ENCODE data around the gene PLA2G4C. TPM values are rescaled to one million over a fixed set of nuclear protein-coding genes. Genes with fewer than 3 reads are reported as not detected.

Gene PLA2G4C
- total and polyA plus RNA-seq, 9 donors, result 2.9 to 32.0 (median 4.9) TPM

DNA sequence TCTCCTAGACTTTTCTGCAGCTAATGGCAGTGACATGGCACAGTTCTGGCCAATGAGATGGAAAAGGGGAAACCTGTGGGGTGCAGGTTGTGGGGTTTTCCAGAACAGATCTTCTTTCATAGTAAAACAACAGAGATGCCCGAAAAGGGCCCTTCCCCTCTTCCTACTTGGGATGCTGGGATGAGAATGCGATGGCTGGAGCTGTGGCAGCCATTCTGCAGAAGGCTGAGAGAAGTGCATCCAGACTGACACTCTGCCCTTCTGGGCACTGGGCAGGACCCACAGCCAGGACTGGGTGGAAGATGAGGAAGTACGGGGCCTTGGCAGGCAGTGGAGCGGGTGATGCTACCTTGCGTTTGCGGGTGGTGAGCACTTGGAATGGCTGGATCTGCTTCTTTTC is 16.9 kb upstream of the PLA2G4C start:
- WGBS, 3 donors, result 96 to 100% (median 97%) methylated on average over 6 of the region's 6 CpGs
- no peaks in the 10 kb centered on the region for H3K27me3 ChIP-seq
- H3K27ac ChIP-seq, result no peak overlapping the region
- no peak overlapping the region for H3K4me3 ChIP-seq
- DNase-seq, result no peak
- H3K36me3 ChIP-seq, result no peaks in the 10 kb centered on the region
- no peaks in the 10 kb centered on the region for H3K9me3 ChIP-seq
- H3K4me1 ChIP-seq (ENCODE audit: insufficient read depth), result no peaks in the 10 kb centered on the region
- intact Hi-C loops (cut with DNase I), result no loop called here
- no peak for TF ChIP-seq POLR2A (IDR thresholded peaks at IDR 0.05)
- no peak for TF ChIP-seq EP300 (IDR thresholded peaks at IDR 0.05)
- TF ChIP-seq, protein P1, sequence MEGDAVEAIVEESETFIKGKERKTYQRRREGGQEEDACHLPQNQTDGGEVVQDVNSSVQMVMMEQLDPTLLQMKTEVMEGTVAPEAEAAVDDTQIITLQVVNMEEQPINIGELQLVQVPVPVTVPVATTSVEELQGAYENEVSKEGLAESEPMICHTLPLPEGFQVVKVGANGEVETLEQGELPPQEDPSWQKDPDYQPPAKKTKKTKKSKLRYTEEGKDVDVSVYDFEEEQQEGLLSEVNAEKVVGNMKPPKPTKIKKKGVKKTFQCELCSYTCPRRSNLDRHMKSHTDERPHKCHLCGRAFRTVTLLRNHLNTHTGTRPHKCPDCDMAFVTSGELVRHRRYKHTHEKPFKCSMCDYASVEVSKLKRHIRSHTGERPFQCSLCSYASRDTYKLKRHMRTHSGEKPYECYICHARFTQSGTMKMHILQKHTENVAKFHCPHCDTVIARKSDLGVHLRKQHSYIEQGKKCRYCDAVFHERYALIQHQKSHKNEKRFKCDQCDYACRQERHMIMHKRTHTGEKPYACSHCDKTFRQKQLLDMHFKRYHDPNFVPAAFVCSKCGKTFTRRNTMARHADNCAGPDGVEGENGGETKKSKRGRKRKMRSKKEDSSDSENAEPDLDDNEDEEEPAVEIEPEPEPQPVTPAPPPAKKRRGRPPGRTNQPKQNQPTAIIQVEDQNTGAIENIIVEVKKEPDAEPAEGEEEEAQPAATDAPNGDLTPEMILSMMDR (IDR thresholded peaks at IDR 0.05), result no peak

DNA sequence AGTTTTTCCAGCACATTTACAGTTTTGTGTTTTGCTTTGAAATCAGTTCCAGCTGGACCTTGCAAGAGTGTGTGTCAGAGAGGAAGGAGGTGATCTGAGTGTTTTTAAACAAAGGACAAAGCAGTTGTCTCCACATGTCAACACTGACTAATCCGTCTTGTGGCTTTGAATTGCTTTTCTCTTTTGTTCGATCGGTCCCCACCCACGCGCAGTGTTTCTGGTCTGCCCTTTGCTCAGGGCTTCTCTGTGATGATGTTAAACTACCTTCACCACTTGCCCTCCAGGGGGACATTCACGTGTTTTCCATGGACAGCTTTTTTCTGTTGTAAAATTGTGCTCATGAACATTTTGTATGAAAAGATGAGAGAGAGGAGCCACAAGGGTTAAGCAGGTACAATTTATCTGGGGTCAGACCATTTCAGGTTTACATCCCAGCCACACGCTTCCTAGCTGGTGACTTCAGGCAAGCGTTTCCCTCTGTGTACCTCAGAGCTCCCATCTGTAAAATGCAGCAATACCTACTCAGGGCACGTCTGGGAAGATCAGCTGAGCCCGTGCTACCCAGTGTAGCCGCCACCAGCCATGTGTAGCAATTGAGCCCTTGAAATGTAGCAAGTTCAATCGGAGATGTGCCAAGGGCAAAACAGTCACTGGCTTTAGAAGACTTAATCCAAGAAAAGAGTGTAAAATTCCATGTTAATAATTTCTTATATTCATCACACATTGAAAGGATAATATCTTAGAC is 13.5 kb upstream of the PLA2G4C start:
- WGBS, 3 donors, result 62 to 68% (median 67%) methylated on average over 12 of the region's 12 CpGs
- TF ChIP-seq POLR2A (IDR thresholded peaks at IDR 0.05) (no peak), EP300 (IDR thresholded peaks at IDR 0.05) (no peak)
- TF ChIP-seq, protein P1 (IDR thresholded peaks at IDR 0.05), result no peak
- no peaks in the 10 kb centered on the region for H3K27me3 ChIP-seq
- no peak overlapping the region for H3K4me3 ChIP-seq
- no peak for DNase-seq
- no peaks in the 10 kb centered on the region for H3K9me3 ChIP-seq
- H3K27ac ChIP-seq, result no peak overlapping the region
- H3K36me3 ChIP-seq, result no peaks in the 10 kb centered on the region
- intact Hi-C loops (cut with DNase I), result no loop called here
- H3K4me1 ChIP-seq (ENCODE audit: insufficient read depth), result no peaks in the 10 kb centered on the region

DNA sequence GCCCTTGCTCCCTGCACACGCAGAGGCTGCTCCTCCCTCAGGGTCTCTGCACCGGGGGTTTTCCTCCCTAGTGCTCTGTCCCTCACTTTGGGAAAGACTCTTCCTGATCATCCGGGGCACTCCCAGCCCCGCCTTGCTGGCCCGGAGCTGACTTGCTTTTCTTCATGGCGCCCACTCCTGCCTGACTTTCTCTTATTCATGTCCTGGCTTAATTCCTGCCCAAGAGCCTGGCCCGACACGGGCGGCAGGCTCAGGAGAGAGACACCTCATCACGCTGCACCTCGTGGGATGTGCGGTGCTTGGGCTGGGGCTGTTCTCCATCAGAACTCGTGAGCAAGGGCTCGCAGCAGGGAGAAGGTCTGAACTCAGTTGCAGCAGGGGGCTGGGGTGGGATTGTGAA is 11.8 kb upstream of the PLA2G4C start:
- intact Hi-C loops (cut with DNase I), result no loop called here
- H3K4me3 ChIP-seq, result no peak overlapping the region
- H3K27me3 ChIP-seq, result no peaks in the 10 kb centered on the region
- no peak for DNase-seq
- TF ChIP-seq EP300 (IDR thresholded peaks at IDR 0.05) (no peak), POLR2A (IDR thresholded peaks at IDR 0.05) (no peak)
- TF ChIP-seq, protein P1 (IDR thresholded peaks at IDR 0.05), result no peak
- H3K36me3 ChIP-seq, result no peaks in the 10 kb centered on the region
- no peaks in the 10 kb centered on the region for H3K9me3 ChIP-seq
- WGBS, 3 donors, result 88 to 92% (median 90%) methylated on average over 14 of the region's 14 CpGs
- no peaks in the 10 kb centered on the region for H3K4me1 ChIP-seq (ENCODE audit: insufficient read depth)
- no peak overlapping the region for H3K27ac ChIP-seq

DNA sequence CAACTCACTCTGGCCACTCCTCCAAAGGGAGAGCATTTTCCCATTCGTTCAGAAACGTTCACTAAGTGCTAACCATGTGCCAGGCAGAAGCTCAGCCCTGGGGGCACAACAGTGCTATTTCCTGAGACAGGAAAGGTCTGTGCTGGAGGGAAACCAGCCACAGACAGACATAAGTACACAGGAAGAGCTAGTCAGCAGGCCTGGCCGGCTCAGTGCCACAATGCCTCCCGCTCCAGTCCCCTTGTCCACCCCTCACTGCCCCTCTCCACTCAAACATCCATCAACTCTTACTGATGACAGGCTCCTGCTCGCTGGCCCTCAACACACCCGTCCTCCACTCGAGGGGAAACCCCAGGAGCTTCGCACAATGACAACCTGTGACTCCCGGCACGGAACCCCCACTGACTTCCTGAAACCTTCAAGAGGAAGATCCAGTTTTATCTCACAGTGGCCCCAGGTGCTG is 11.3 kb upstream of the PLA2G4C start:
- 82 to 88% (median 84%) methylated on average over 10 of the region's 10 CpGs for WGBS, 3 donors
- no peak for DNase-seq
- H3K4me1 ChIP-seq (ENCODE audit: insufficient read depth), result no peaks in the 10 kb centered on the region
- H3K36me3 ChIP-seq, result no peaks in the 10 kb centered on the region
- no peaks in the 10 kb centered on the region for H3K27me3 ChIP-seq
- H3K9me3 ChIP-seq, result no peaks in the 10 kb centered on the region
- intact Hi-C loops (cut with DNase I), result no loop called here
- no peak overlapping the region for H3K4me3 ChIP-seq
- TF ChIP-seq, protein P1 (IDR thresholded peaks at IDR 0.05), result no peak
- TF ChIP-seq EP300 (IDR thresholded peaks at IDR 0.05) (no peak), POLR2A (IDR thresholded peaks at IDR 0.05) (no peak)
- no peak overlapping the region for H3K27ac ChIP-seq
